Measurements from ENCODE around the gene MACROH2A1. TPM values are rescaled to one million over a fixed set of nuclear protein-coding genes. Genes with fewer than 3 reads are reported as not detected.
A peak's percentile ranks its signal among the peaks of the same experiment; 100 is the strongest.

Gene MACROH2A1
- total and polyA plus RNA-seq, 9 of the 15 experiments (the other 6 are each of a cell fraction or from before 2014, with no cell fraction given), result 44.9 to 289 (median 193) TPM

GRCh38 chr5:135437422-135437795 is 38.4 kb upstream of the MACROH2A1 start (continued):
- 0 out of 2 replicates have a peak, but pooled peaks have one; percentile 42 for TF ChIP-seq ZNF766 (CRISPR knock-in tag; conservative IDR thresholded peaks at IDR 0.05)
- TF ChIP-seq ZNF23 (CRISPR knock-in tag; IDR thresholded peaks at IDR 0.05), result no peak
- no peak for TF ChIP-seq HCFC1 (IDR thresholded peaks at IDR 0.05; ENCODE audit: low read depth, low read length)
- TF ChIP-seq NFRKB (IDR thresholded peaks at IDR 0.05; ENCODE audit: low read depth), result peak; percentile 40; the same call in 1 of the 2 replicates
- no peak for TF ChIP-seq XRCC5 (IDR thresholded peaks at IDR 0.05; ENCODE audit: low read depth, low read length)
- 0 out of 2 replicates have a peak, but pooled peaks have one; percentile 43 for TF ChIP-seq MTA1 (IDR thresholded peaks at IDR 0.05; ENCODE audit: borderline replicate concordance)
- TF ChIP-seq ZBTB49 (CRISPR knock-in tag; IDR thresholded peaks at IDR 0.05; ENCODE audit: borderline replicate concordance), result no peak
- no peak for TF ChIP-seq BRD9 (IDR thresholded peaks at IDR 0.05; ENCODE audit: low read depth, partially characterized antibody)
- TF ChIP-seq TRIM24 (IDR thresholded peaks at IDR 0.05), result 0 out of 4 replicates have a peak, but pooled peaks of 1 of the 2 experiments have one; percentile 30
- TF ChIP-seq ZBED1 (IDR thresholded peaks at IDR 0.05), result no peak
- TF ChIP-seq SFPQ (IDR thresholded peaks at IDR 0.05; ENCODE audit: low read depth, low read length), result no peak
- no peak for TF ChIP-seq MTA3 (IDR thresholded peaks at IDR 0.05; ENCODE audit: borderline replicate concordance)
- TF ChIP-seq SPI1 (IDR thresholded peaks at IDR 0.05; ENCODE audit: borderline replicate concordance, low read depth, low read length), result no peak
- TF ChIP-seq SRSF7 (optimal IDR thresholded peaks at IDR 0.05; ENCODE audit: low read depth, low read length), result no peak
- TF ChIP-seq ZSCAN32 (CRISPR knock-in tag; IDR thresholded peaks at IDR 0.05), result no peak
- peak; percentile 52 for TF ChIP-seq KDM5B (IDR thresholded peaks at IDR 0.05; ENCODE audit: insufficient replicate concordance, low read depth, low read length)
- no peak for TF ChIP-seq SAP30 (IDR thresholded peaks at IDR 0.05; ENCODE audit: borderline replicate concordance, insufficient read depth, low read depth, low read length, poor library complexity, severe bottlenecking)
- no peak for TF ChIP-seq RNF219 (CRISPR knock-in tag; IDR thresholded peaks at IDR 0.05)
- no peak for TF ChIP-seq MXI1 (IDR thresholded peaks at IDR 0.05; ENCODE audit: low read depth, low read length)
- no peak for TF ChIP-seq MIER1 (IDR thresholded peaks at IDR 0.05; ENCODE audit: low read depth)
- TF ChIP-seq ZKSCAN1 (IDR thresholded peaks at IDR 0.05; ENCODE audit: low read depth, low read length), result 0 out of 2 replicates have a peak, but pooled peaks have one; percentile 21
- TF ChIP-seq PHTF2 (CRISPR knock-in tag; IDR thresholded peaks at IDR 0.05), result no peak

All from K562 (cell line).